ENCODE results near the gene GPR87.

DNA sequence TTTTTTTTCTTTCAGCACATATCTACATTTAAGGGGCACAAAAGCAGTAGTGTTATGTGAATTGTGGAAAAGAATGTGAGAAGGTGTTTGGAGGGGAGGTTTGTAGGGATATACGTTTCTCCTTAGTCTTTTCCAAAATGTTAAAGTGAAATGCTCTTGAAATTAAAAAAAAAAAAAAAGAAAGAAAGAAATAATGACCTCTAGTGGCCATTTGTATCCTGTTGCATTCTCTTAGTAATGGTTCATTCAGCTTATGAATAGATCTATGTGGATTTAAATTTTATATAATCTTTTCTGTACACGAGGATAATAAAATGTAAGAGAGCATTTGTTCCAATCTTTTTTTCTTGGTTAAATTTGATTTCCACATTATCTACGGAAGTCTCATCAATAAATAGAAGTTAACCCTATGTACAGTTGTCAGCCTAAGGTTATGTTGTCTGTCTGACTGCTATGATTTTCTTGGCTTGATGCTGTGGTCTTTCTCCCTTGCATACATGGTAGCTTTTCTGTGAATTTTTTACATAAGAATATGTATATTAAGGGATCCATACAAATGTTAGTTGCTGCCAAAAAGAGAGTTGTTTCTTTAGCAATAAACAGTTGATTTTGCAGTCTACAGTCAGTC is 11.1 kb upstream of the GPR87 start:
- no peak for TF ChIP-seq EZH2 (IDR thresholded peaks at IDR 0.05; ENCODE audit: borderline replicate concordance, low read length)
- TF ChIP-seq, protein P1, sequence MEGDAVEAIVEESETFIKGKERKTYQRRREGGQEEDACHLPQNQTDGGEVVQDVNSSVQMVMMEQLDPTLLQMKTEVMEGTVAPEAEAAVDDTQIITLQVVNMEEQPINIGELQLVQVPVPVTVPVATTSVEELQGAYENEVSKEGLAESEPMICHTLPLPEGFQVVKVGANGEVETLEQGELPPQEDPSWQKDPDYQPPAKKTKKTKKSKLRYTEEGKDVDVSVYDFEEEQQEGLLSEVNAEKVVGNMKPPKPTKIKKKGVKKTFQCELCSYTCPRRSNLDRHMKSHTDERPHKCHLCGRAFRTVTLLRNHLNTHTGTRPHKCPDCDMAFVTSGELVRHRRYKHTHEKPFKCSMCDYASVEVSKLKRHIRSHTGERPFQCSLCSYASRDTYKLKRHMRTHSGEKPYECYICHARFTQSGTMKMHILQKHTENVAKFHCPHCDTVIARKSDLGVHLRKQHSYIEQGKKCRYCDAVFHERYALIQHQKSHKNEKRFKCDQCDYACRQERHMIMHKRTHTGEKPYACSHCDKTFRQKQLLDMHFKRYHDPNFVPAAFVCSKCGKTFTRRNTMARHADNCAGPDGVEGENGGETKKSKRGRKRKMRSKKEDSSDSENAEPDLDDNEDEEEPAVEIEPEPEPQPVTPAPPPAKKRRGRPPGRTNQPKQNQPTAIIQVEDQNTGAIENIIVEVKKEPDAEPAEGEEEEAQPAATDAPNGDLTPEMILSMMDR (IDR thresholded peaks at IDR 0.05; ENCODE audit: low read length) = peak; percentile 74

Measured in OCI-LY1 (cell line).